ENCODE results near the gene KLHL17. TPM values are rescaled to one million over a fixed set of nuclear protein-coding genes. Genes with fewer than 3 reads are reported as not detected.

Gene KLHL17
- 6.8 and 11.9 TPM in 2 replicates for total RNA-seq

GRCh38 chr1:960363-961131 lies at the start of gene KLHL17:
TSS of gene KLHL17 (plus strand) at chr1:960584. CDS start at chr1:960694, 110 bp downstream.

GRCh38 chr1:923131-923990 lies 37.0 kb upstream of the KLHL17 start, which contains the start of gene SAMD11:
TSS of gene SAMD11 (plus strand) at chr1:923923. CDS start at chr1:924432, 509 bp downstream.

GRCh38 chr1:958823-959730 lies 1.3 kb upstream of the KLHL17 start, which contains the start of gene NOC2L:
TSS of gene NOC2L (minus strand) at chr1:959256. CDS start at chr1:959240, 16 bp downstream.

GRCh38 chr1:966135-966703 lies 5.8 kb downstream of the KLHL17 start, which contains the start of gene PLEKHN1:
TSS of gene PLEKHN1 (plus strand) at chr1:966482. CDS start at chr1:966532, 50 bp downstream.

GRCh38 chr1:981955-982558 lies 21.7 kb downstream of the KLHL17 start, which contains the start of gene PERM1:
TSS of gene PERM1 (minus strand) at chr1:982093. CDS start at chr1:981029, 1,064 bp downstream.

GRCh38 chr1:999725-1000356 lies 39.5 kb downstream of the KLHL17 start, which contains the start of gene HES4:
TSS of gene HES4 (minus strand) at chr1:1000097. CDS start at chr1:999973, 124 bp downstream.

GRCh38 chr1:1013105-1013921 lies 52.9 kb downstream of the KLHL17 start, which contains the start of gene ISG15:
TSS of gene ISG15 (plus strand) at chr1:1013497. CDS start at chr1:1013574, 77 bp downstream.

Other genes starting within 250 kb of the KLHL17 start
- gene SAMD11, start 36.7 kb upstream of the KLHL17 start, total RNA-seq = 1.9 and 19.5 TPM in 2 replicates
- gene NOC2L, start 1.3 kb upstream of the KLHL17 start, total RNA-seq = 70.5 and 100 TPM in 2 replicates
- gene PLEKHN1, start 5.9 kb downstream of the KLHL17 start, total RNA-seq = 0.33 and 0.66 TPM in 2 replicates
- gene PERM1, start 21.5 kb downstream of the KLHL17 start, total RNA-seq = 1.5 and 2.5 TPM in 2 replicates
- 2.6 and 8.3 TPM in 2 replicates for gene HES4, start 39.5 kb downstream of the KLHL17 start, total RNA-seq
- gene ISG15, start 52.9 kb downstream of the KLHL17 start, total RNA-seq = 33.9 and 46.0 TPM in 2 replicates
- 68.9 and 101 TPM in 2 replicates for gene AGRN, start 59.5 kb downstream of the KLHL17 start, total RNA-seq
- not detected in 2 replicates for gene RNF223, start 113.7 kb downstream of the KLHL17 start, total RNA-seq
- gene C1orf159, start 155.5 kb downstream of the KLHL17 start, total RNA-seq = 4.6 and 6.6 TPM in 2 replicates
- gene TTLL10, start 213.3 kb downstream of the KLHL17 start, total RNA-seq = not detected in 2 replicates
- not detected in 2 replicates for gene TNFRSF18, start 246.0 kb downstream of the KLHL17 start, total RNA-seq